ENCODE data around the gene IL4R. TPM values are rescaled to one million over a fixed set of nuclear protein-coding genes. Genes with fewer than 3 reads are reported as not detected.
A peak's percentile ranks its signal among the peaks of the same experiment; 100 is the strongest.

Gene IL4R
- total RNA-seq, 2 experiments from 2014 or later: 155 to 190 TPM

GRCh38 chr16:27347930-27348685 lies 34.3 kb downstream of the IL4R start:
- Mint-ChIP-seq H3K27ac (peak overlapping the region; percentile 43), H3K4me3 (no peak overlapping the region), H3K4me1 (no peaks in the 10 kb centered on the region), H3K9me3 (ENCODE audit: low read depth) (no peaks in the 10 kb centered on the region), H3K27me3 (no peaks in the 10 kb centered on the region), H3K36me3 (peaks cover 84% of the 10 kb centered on the region)
- ATAC-seq: no peak
- DNase-seq: no peak
- CTCF ChIA-PET: interaction anchor here (1.7 kb wide), 1 partner anchor 20 kb away, joined by 6 read pairs; no protein-coding TSS in a partner anchor

DNA sequence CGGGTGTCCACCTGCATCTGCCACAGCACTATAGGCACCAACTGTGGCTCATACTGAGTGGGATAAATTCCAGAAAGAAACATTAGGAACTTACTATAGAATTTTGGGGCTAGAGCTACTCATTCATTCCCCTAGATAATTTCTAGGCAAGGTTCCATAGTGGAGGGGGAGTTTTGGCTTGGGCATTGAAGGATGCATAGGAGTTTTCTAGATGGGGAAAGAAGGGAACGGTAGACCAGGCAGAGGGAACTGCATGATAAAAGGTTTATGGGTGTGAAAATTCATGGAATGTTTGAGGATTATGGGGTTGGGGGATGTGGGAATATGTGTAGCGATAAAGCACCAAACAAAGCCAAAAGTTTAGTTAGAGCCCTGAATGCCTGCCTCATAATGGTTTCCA lies 35.5 kb downstream of the IL4R start:
- CTCF ChIA-PET: interaction anchor here (1.7 kb wide), 1 partner anchor 19 kb away, joined by 6 read pairs; no protein-coding TSS in a partner anchor
- Mint-ChIP-seq H3K4me1 (no peaks in the 10 kb centered on the region), H3K27me3 (no peaks in the 10 kb centered on the region), H3K27ac (peak overlapping the region; percentile 28), H3K4me3 (no peak overlapping the region), H3K9me3 (ENCODE audit: low read depth) (no peaks in the 10 kb centered on the region), H3K36me3 (peaks cover 85% of the 10 kb centered on the region)
- ATAC-seq (no peak), DNase-seq (no peak)

DNA sequence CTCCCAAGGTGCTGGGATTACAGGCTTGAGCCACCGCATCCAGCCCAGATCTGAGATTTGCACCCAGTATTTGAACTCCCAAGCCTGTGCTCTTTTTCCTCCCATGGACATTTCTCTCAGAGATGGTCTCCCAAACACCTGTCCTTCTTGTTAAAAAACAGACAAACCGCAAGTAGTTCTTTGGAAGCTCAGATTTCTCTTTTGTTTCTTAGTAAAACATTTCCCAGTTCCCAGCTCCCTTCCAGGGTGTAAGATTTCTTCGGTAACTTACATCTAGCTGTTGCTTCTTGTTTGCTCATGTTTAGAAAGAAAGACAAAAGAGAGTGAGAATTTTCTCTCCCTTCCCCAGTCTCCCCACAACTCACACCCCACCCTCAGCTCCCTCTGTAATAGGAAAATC lies 36.2 kb downstream of the IL4R start:
- Mint-ChIP-seq H3K27me3 (no peaks in the 10 kb centered on the region), H3K27ac (peak overlapping the region; percentile 6), H3K9me3 (ENCODE audit: low read depth) (no peaks in the 10 kb centered on the region), H3K4me3 (no peak overlapping the region), H3K4me1 (no peaks in the 10 kb centered on the region), H3K36me3 (peaks cover 86% of the 10 kb centered on the region)
- CTCF ChIA-PET: no interaction called here
- ATAC-seq (no peak), DNase-seq (no peak)

DNA sequence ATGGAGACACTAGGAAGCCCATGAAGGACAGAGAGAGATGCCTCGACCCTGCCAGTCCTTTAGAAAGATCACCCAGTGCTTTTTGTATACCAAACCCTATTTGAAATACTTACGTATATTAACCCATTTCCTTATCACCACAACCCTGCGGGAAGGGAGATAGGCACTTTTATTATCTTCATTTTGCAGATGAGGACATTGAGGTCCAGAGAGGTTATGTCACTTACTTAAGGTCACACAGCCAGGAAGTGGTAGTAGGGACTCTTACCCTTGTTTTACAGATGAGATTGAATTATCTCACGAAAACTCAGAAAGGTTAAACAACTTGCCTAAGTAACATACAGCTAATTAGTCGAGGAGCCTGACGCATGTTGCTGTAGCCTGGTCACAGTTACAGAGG lies 38.2 kb downstream of the IL4R start:
- Mint-ChIP-seq H3K36me3 (peaks cover 92% of the 10 kb centered on the region), H3K4me3 (no peak overlapping the region), H3K27ac (no peak overlapping the region), H3K9me3 (ENCODE audit: low read depth) (no peaks in the 10 kb centered on the region), H3K4me1 (no peaks in the 10 kb centered on the region), H3K27me3 (no peaks in the 10 kb centered on the region)
- CTCF ChIA-PET: interaction anchor here (0.7 kb wide), 1 partner anchor 1595 kb away, joined by 3 read pairs; no protein-coding TSS in a partner anchor
- DNase-seq: no peak
- ATAC-seq: no peak

- ATAC-seq: no peak
- H3K27me3 Mint-ChIP-seq: no peaks in the 10 kb centered on the region
- H3K9me3 Mint-ChIP-seq (ENCODE audit: low read depth): no peaks in the 10 kb centered on the region
- CTCF ChIA-PET: interaction anchor here (0.9 kb wide), 1 partner anchor 14 kb away, joined by 3 read pairs; no protein-coding TSS in a partner anchor
- H3K36me3 Mint-ChIP-seq: peaks cover 90% of the 10 kb centered on the region
- H3K4me1 Mint-ChIP-seq: no peaks in the 10 kb centered on the region
- no peak overlapping the region for H3K27ac Mint-ChIP-seq
- no peak for DNase-seq
- no peak overlapping the region for H3K4me3 Mint-ChIP-seq
Observed at GRCh38 chr16:27353853-27354252, 40.1 kb downstream of the IL4R start.

DNA sequence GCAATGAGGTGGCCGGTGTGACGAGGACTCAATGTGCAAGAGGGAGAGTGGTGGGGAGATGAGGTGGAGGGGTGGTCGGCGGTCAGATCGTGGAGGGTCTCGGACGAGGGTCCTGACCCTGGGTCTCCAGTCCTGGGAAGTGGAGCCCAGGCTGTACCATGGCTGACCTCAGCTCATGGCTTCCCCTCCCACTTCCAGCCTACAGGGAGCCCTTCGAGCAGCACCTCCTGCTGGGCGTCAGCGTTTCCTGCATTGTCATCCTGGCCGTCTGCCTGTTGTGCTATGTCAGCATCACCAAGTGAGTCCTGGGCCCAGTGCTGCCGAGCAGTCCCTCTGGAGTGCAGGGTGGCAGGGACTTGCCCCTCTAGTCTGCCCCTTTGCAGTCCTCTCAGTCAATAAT lies 41.8 kb downstream of the IL4R start:
- Mint-ChIP-seq H3K27me3 (no peaks in the 10 kb centered on the region), H3K36me3 (peaks cover 85% of the 10 kb centered on the region), H3K4me1 (no peaks in the 10 kb centered on the region), H3K9me3 (ENCODE audit: low read depth) (no peaks in the 10 kb centered on the region), H3K27ac (no peak overlapping the region), H3K4me3 (no peak overlapping the region)
- ATAC-seq (no peak), DNase-seq (no peak)
- CTCF ChIA-PET: interaction anchor here (1.1 to 1.9 kb wide), 4 partner anchors 37 to 176 kb away, joined by 3 to 6 read pairs (median 4); no protein-coding TSS in a partner anchor

- H3K27ac Mint-ChIP-seq: no peak overlapping the region
- no peaks in the 10 kb centered on the region for H3K27me3 Mint-ChIP-seq
- H3K9me3 Mint-ChIP-seq (ENCODE audit: low read depth): no peaks in the 10 kb centered on the region
- H3K4me3 Mint-ChIP-seq: no peak overlapping the region
- no peaks in the 10 kb centered on the region for H3K4me1 Mint-ChIP-seq
- DNase-seq (no peak), ATAC-seq (no peak)
- CTCF ChIA-PET: interaction anchor here (0.8 to 1.0 kb wide), 2 partner anchors 9 to 177 kb away, joined by 3 read pairs; no protein-coding TSS in a partner anchor
- peaks cover 84% of the 10 kb centered on the region for H3K36me3 Mint-ChIP-seq
Observed at GRCh38 chr16:27356794-27357193, 43.0 kb downstream of the IL4R start.

DNA sequence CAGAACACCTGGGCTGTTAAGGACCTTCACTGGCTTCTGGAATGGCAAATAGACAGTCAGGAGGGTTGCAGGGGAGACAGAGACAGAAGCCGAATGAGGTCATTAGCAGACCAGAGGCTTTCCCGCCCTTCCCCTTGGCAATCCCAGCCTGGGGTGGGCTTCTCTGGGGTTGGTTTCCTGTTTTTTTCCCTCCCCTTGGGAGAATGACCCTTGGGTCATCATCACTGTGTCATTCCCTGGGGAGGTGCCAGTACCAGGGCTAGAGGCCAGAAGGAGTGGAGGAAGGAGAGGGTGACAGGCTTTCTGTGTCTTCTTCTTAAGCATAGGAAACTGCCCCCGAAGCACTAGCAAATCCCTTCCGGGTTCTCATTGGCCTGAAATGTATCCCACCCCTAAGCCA lies 45.3 kb downstream of the IL4R start:
- H3K27ac Mint-ChIP-seq: no peak overlapping the region
- peaks cover 82% of the 10 kb centered on the region for H3K36me3 Mint-ChIP-seq
- H3K4me1 Mint-ChIP-seq: peaks cover 1% of the 10 kb centered on the region
- H3K9me3 Mint-ChIP-seq (ENCODE audit: low read depth): no peaks in the 10 kb centered on the region
- DNase-seq: no peak
- CTCF ChIA-PET: no interaction called here
- H3K4me3 Mint-ChIP-seq: no peak overlapping the region
- ATAC-seq: no peak
- H3K27me3 Mint-ChIP-seq: no peaks in the 10 kb centered on the region

GRCh38 chr16:27359615-27360014 lies 45.8 kb downstream of the IL4R start:
- Mint-ChIP-seq H3K27ac (no peak overlapping the region), H3K9me3 (ENCODE audit: low read depth) (no peaks in the 10 kb centered on the region), H3K36me3 (peaks cover 82% of the 10 kb centered on the region), H3K4me1 (peaks cover 6% of the 10 kb centered on the region), H3K4me3 (no peak overlapping the region), H3K27me3 (no peaks in the 10 kb centered on the region)
- CTCF ChIA-PET: no interaction called here
- no peak for DNase-seq
- ATAC-seq: no peak

DNA sequence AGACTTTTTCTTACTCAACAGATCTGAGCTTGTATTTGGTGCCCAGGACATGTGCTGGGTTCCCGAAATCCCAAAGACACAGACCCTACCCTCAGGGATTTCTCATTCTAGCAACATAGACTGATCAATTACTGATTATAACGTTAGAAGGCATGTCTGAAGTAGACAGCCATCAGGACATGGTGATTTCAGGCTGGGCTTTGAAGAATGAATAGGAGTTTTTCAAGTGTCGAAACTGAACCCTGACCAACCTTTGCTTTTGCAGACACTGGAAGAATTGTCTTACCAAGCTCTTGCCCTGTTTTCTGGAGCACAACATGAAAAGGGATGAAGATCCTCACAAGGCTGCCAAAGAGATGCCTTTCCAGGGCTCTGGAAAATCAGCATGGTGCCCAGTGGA lies 48.2 kb downstream of the IL4R start:
- no peak for DNase-seq
- Mint-ChIP-seq H3K27ac (no peak overlapping the region), H3K9me3 (ENCODE audit: low read depth) (no peaks in the 10 kb centered on the region), H3K36me3 (peaks cover 71% of the 10 kb centered on the region), H3K4me3 (no peak overlapping the region), H3K27me3 (no peaks in the 10 kb centered on the region), H3K4me1 (peaks cover 19% of the 10 kb centered on the region)
- ATAC-seq: no peak
- CTCF ChIA-PET: interaction anchor here (1.3 kb wide), 1 partner anchor 127 kb away, joined by 4 read pairs; no protein-coding TSS in a partner anchor

DNA sequence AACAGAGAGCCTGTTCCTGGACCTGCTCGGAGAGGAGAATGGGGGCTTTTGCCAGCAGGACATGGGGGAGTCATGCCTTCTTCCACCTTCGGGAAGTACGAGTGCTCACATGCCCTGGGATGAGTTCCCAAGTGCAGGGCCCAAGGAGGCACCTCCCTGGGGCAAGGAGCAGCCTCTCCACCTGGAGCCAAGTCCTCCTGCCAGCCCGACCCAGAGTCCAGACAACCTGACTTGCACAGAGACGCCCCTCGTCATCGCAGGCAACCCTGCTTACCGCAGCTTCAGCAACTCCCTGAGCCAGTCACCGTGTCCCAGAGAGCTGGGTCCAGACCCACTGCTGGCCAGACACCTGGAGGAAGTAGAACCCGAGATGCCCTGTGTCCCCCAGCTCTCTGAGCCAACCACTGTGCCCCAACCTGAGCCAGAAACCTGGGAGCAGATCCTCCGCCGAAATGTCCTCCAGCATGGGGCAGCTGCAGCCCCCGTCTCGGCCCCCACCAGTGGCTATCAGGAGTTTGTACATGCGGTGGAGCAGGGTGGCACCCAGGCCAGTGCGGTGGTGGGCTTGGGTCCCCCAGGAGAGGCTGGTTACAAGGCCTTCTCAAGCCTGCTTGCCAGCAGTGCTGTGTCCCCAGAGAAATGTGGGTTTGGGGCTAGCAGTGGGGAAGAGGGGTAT lies 48.9 kb downstream of the IL4R start:
- Mint-ChIP-seq H3K27ac (no peak overlapping the region), H3K27me3 (no peaks in the 10 kb centered on the region), H3K4me3 (no peak overlapping the region), H3K36me3 (peaks cover 66% of the 10 kb centered on the region), H3K4me1 (peaks cover 26% of the 10 kb centered on the region), H3K9me3 (ENCODE audit: low read depth) (no peaks in the 10 kb centered on the region)
- ATAC-seq (no peak), DNase-seq (no peak)
- CTCF ChIA-PET: interaction anchor here (1.3 kb wide), 1 partner anchor 128 kb away, joined by 4 read pairs; no protein-coding TSS in a partner anchor

- ATAC-seq (no peak), DNase-seq (no peak)
- peaks cover 61% of the 10 kb centered on the region for H3K36me3 Mint-ChIP-seq
- H3K9me3 Mint-ChIP-seq (ENCODE audit: low read depth): no peaks in the 10 kb centered on the region
- H3K27me3 Mint-ChIP-seq: no peaks in the 10 kb centered on the region
- CTCF ChIA-PET: no interaction called here
- H3K27ac Mint-ChIP-seq: no peak overlapping the region
- no peak overlapping the region for H3K4me3 Mint-ChIP-seq
- peaks cover 32% of the 10 kb centered on the region for H3K4me1 Mint-ChIP-seq
Observed at GRCh38 chr16:27363246-27363632, 49.5 kb downstream of the IL4R start.

GRCh38 chr16:27363797-27364196 lies 50.0 kb downstream of the IL4R start:
- Mint-ChIP-seq H3K9me3 (ENCODE audit: low read depth) (no peaks in the 10 kb centered on the region), H3K27ac (no peak overlapping the region), H3K4me3 (no peak overlapping the region), H3K4me1 (peaks cover 36% of the 10 kb centered on the region), H3K36me3 (peaks cover 55% of the 10 kb centered on the region), H3K27me3 (no peaks in the 10 kb centered on the region)
- ATAC-seq (no peak), DNase-seq (no peak)
- CTCF ChIA-PET: no interaction called here
